HepG2 (cell line): ENCODE data around the gene RTBDN. TPM values are rescaled to one million over a fixed set of nuclear protein-coding genes. Genes with fewer than 3 reads are reported as not detected.

ENCODE experiments used
- ASH2L ChIP-seq: fragments of 300-600, 200-600 bp; sonication (generic); IDR thresholded peaks from 2 replicates; pipeline ENCODE4 v1.7.0; 2017; ENCODE audit warnings: low read depth, mild to moderate bottlenecking, moderate library complexity, mixed read lengths, low read length; ENCODE audit not compliant: insufficient read length
- MLLT10 ChIP-seq: sonication (generic); formaldehyde crosslinking; IDR thresholded peaks from 2 replicates; pipeline ENCODE4 v1.4.0; 2020; ENCODE audit warnings: missing genetic modification reagents
- NBN ChIP-seq: fragments of 450-650 bp; conservative IDR thresholded peaks from 2 replicates; pipeline ENCODE4 v1.6.1; 2017
- PAF1 ChIP-seq: IDR thresholded peaks from 2 replicates; pipeline ENCODE4 v1.6.1; 2016; ENCODE audit warnings: missing genetic modification reagents, missing compliant biosample characterization
- SIX1 ChIP-seq: sonication (generic); formaldehyde crosslinking; IDR thresholded peaks from 2 replicates; pipeline ENCODE4 v1.4.0; 2020; ENCODE audit warnings: missing genetic modification reagents, borderline replicate concordance
- ZNF260 ChIP-seq: sonication (generic); formaldehyde crosslinking; IDR thresholded peaks from 2 replicates; pipeline ENCODE4 v1.4.0; 2020; ENCODE audit warnings: missing genetic modification reagents, low read depth, mild to moderate bottlenecking, borderline replicate concordance
- ZNF333 ChIP-seq: sonication (generic); formaldehyde crosslinking; IDR thresholded peaks from 2 replicates; pipeline ENCODE4 v1.4.0; 2020; ENCODE audit warnings: mild to moderate bottlenecking, missing genetic modification reagents, borderline replicate concordance
- ZNF550 ChIP-seq: sonication (generic); formaldehyde crosslinking; IDR thresholded peaks from 2 replicates; pipeline ENCODE4 v1.4.0; 2020; ENCODE audit warnings: mild to moderate bottlenecking, missing genetic modification reagents, borderline replicate concordance
- ZNF615 ChIP-seq: sonication (generic); formaldehyde crosslinking; IDR thresholded peaks from 2 replicates; pipeline ENCODE4 v1.5.0; 2020; ENCODE audit warnings: mild to moderate bottlenecking, missing genetic modification reagents, borderline replicate concordance
- ZNF619 ChIP-seq: sonication (generic); formaldehyde crosslinking; IDR thresholded peaks from 2 replicates; pipeline ENCODE4 v1.4.0; 2020; ENCODE audit warnings: mild to moderate bottlenecking, missing genetic modification reagents
- ZNF878 ChIP-seq: sonication (generic); formaldehyde crosslinking; IDR thresholded peaks from 2 replicates; pipeline ENCODE4 v1.8.1; 2023; ENCODE audit warnings: mild to moderate bottlenecking, missing genetic modification reagents, moderate library complexity
- polyA plus RNA-seq, 8 experiments: library from polyadenylated mRNA; depleted of rRNA in 3 of 8; stranded (reverse) in 7 of 8; unstranded in 1 of 8; fragments of >200 nt; fragmentation: Illumina TruSeq in 4 of 8; extraction: Trizol in 4 of 8; gene quantifications; 2 replicates each; pipeline versions ENCODE4 v1.2.1 to v1.2.3, GENCODE V29; 2011 to 2016; ENCODE audit warnings: low read depth in 4 of 8, missing spikeins in 1 of 8, mixed read lengths in 1 of 8; ENCODE audit not compliant: insufficient read depth in 1 of 8
- total RNA-seq, 5 experiments: library from RNA; depleted of rRNA; stranded (reverse); fragments of >200 nt; fragmentation: Illumina TruSeq; extraction: Trizol; gene quantifications; 2 replicates each; pipeline ENCODE4 v1.2.3, GENCODE V29; 2016; ENCODE audit warnings: low read depth in 1 of 5
- TF ChIP-seq, protein P1 (sequence below): sonication (generic); formaldehyde crosslinking; IDR thresholded peaks from 2 replicates; pipeline ENCODE4 v1.9.0; 2022; ENCODE audit warnings: low read depth, missing genetic modification reagents
- TF ChIP-seq, protein P2 (sequence below): sonication (generic); formaldehyde crosslinking; IDR thresholded peaks from 2 replicates; pipeline ENCODE4 v1.4.0; 2020; ENCODE audit warnings: mild to moderate bottlenecking, missing genetic modification reagents
- TF ChIP-seq, protein P3 (sequence below): sonication (generic); formaldehyde crosslinking; IDR thresholded peaks from 2 replicates; pipeline ENCODE4 v1.4.0; 2020; ENCODE audit warnings: missing genetic modification reagents
- TF ChIP-seq, protein P4 (sequence below): sonication (generic); formaldehyde crosslinking; IDR thresholded peaks from 2 replicates; pipeline ENCODE4 v1.4.0; 2020; ENCODE audit warnings: missing genetic modification reagents, borderline replicate concordance
- TF ChIP-seq, protein P5 (sequence below): sonication (generic); formaldehyde crosslinking; IDR thresholded peaks from 2 replicates; pipeline ENCODE4 v1.8.0; 2022; ENCODE audit warnings: mild to moderate bottlenecking, missing genetic modification reagents

RTBDN gene
- total and polyA plus RNA-seq, 2 of the 13 experiments (the other 11 are each of a cell fraction or from before 2014, with no cell fraction given), result 0.27 to 0.48 TPM

DNA sequence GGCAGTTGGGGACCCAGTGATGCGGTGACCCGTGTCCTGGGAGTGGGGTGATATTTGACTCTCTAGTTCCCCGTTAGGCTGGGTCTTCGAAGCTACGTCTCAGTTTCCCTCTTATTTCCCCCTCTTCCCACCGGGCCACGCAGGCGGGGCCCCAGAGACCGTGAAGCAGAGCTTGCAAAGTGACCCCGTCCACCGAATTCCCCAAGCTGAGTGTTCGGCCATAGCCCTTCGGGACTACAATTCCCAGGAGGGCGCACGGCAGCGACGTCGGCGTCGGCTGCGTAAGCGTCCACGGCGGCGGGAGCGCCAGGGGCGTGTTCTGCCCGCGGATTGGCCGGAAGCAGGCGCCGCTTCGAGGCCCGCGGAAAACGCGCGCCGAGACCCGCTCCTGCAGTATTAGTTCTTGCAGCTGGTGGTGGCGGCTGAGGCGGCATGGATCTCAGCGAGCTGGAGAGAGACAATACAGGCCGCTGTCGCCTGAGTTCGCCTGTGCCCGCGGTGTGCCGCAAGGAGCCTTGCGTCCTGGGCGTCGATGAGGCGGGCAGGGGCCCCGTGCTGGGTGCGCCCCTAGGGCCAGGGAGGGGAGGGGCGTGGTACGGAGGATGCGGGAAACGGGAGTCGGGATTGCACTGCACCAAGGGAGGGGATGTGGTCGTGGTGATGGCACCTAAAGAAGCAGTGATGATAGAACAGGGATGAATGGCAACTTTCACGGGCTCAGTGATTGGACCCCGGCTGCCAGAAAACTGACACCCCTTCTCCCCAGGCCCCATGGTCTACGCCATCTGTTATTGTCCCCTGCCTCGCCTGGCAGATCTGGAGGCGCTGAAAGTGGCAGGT lies 27.9 kb downstream of the RTBDN start, which contains the start of gene RNASEH2A (continued):
- TF ChIP-seq ZNF333 (CRISPR knock-in tag) (0 out of 2 replicates have a peak, but pooled peaks have one; percentile 54), ZNF619 (CRISPR knock-in tag) (no peak), PAF1 (CRISPR knock-in tag) (no peak), NBN (no peak), ZNF615 (CRISPR knock-in tag) (peak; percentile 82; the same call in 1 of the 2 replicates), ZNF260 (CRISPR knock-in tag) (no peak), ZNF878 (peak; percentile 7; the same call in 1 of the 2 replicates), ASH2L (peak; percentile 75), ZNF550 (CRISPR knock-in tag) (no peak), MLLT10 (no peak), SIX1 (no peak; the same call in 1 of the 2 replicates)
- TF ChIP-seq, protein P1, sequence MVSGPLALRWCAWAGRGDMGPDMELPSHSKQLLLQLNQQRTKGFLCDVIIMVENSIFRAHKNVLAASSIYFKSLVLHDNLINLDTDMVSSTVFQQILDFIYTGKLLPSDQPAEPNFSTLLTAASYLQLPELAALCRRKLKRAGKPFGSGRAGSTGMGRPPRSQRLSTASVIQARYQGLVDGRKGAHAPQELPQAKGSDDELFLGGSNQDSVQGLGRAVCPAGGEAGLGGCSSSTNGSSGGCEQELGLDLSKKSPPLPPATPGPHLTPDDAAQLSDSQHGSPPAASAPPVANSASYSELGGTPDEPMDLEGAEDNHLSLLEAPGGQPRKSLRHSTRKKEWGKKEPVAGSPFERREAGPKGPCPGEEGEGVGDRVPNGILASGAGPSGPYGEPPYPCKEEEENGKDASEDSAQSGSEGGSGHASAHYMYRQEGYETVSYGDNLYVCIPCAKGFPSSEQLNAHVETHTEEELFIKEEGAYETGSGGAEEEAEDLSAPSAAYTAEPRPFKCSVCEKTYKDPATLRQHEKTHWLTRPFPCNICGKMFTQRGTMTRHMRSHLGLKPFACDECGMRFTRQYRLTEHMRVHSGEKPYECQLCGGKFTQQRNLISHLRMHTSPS (CRISPR knock-in tag), result peak; percentile 26; the same call in 1 of the 2 replicates
- TF ChIP-seq, protein P2, sequence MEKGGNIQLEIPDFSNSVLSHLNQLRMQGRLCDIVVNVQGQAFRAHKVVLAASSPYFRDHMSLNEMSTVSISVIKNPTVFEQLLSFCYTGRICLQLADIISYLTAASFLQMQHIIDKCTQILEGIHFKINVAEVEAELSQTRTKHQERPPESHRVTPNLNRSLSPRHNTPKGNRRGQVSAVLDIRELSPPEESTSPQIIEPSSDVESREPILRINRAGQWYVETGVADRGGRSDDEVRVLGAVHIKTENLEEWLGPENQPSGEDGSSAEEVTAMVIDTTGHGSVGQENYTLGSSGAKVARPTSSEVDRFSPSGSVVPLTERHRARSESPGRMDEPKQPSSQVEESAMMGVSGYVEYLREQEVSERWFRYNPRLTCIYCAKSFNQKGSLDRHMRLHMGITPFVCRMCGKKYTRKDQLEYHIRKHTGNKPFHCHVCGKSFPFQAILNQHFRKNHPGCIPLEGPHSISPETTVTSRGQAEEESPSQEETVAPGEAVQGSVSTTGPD (CRISPR knock-in tag), result no peak
- TF ChIP-seq, protein P3, sequence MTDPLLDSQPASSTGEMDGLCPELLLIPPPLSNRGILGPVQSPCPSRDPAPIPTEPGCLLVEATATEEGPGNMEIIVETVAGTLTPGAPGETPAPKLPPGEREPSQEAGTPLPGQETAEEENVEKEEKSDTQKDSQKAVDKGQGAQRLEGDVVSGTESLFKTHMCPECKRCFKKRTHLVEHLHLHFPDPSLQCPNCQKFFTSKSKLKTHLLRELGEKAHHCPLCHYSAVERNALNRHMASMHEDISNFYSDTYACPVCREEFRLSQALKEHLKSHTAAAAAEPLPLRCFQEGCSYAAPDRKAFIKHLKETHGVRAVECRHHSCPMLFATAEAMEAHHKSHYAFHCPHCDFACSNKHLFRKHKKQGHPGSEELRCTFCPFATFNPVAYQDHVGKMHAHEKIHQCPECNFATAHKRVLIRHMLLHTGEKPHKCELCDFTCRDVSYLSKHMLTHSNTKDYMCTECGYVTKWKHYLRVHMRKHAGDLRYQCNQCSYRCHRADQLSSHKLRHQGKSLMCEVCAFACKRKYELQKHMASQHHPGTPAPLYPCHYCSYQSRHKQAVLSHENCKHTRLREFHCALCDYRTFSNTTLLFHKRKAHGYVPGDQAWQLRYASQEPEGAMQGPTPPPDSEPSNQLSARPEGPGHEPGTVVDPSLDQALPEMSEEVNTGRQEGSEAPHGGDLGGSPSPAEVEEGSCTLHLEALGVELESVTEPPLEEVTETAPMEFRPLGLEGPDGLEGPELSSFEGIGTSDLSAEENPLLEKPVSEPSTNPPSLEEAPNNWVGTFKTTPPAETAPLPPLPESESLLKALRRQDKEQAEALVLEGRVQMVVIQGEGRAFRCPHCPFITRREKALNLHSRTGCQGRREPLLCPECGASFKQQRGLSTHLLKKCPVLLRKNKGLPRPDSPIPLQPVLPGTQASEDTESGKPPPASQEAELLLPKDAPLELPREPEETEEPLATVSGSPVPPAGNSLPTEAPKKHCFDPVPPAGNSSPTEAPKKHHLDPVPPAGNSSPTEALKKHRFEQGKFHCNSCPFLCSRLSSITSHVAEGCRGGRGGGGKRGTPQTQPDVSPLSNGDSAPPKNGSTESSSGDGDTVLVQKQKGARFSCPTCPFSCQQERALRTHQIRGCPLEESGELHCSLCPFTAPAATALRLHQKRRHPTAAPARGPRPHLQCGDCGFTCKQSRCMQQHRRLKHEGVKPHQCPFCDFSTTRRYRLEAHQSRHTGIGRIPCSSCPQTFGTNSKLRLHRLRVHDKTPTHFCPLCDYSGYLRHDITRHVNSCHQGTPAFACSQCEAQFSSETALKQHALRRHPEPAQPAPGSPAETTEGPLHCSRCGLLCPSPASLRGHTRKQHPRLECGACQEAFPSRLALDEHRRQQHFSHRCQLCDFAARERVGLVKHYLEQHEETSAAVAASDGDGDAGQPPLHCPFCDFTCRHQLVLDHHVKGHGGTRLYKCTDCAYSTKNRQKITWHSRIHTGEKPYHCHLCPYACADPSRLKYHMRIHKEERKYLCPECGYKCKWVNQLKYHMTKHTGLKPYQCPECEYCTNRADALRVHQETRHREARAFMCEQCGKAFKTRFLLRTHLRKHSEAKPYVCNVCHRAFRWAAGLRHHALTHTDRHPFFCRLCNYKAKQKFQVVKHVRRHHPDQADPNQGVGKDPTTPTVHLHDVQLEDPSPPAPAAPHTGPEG, result no peak
- TF ChIP-seq, protein P4, sequence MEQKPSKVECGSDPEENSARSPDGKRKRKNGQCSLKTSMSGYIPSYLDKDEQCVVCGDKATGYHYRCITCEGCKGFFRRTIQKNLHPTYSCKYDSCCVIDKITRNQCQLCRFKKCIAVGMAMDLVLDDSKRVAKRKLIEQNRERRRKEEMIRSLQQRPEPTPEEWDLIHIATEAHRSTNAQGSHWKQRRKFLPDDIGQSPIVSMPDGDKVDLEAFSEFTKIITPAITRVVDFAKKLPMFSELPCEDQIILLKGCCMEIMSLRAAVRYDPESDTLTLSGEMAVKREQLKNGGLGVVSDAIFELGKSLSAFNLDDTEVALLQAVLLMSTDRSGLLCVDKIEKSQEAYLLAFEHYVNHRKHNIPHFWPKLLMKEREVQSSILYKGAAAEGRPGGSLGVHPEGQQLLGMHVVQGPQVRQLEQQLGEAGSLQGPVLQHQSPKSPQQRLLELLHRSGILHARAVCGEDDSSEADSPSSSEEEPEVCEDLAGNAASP (CRISPR knock-in tag), result peak; percentile 56; the same call in 1 of the 2 replicates
- TF ChIP-seq, protein P5, sequence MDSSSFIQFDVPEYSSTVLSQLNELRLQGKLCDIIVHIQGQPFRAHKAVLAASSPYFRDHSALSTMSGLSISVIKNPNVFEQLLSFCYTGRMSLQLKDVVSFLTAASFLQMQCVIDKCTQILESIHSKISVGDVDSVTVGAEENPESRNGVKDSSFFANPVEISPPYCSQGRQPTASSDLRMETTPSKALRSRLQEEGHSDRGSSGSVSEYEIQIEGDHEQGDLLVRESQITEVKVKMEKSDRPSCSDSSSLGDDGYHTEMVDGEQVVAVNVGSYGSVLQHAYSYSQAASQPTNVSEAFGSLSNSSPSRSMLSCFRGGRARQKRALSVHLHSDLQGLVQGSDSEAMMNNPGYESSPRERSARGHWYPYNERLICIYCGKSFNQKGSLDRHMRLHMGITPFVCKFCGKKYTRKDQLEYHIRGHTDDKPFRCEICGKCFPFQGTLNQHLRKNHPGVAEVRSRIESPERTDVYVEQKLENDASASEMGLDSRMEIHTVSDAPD, result no peak
